ENCODE results near the gene SCN2B.
"Not testable (repeated sequence)": the region's sequence is repeated elsewhere in the genome, so short reads cannot be mapped to it uniquely, and the experiment has no call there.

The SCN2B gene

GRCh38 chr11:118206391-118207031, 30.1 kb upstream of the SCN2B start:
- DNase-seq: no peak

GRCh38 chr11:118205606-118206378, 29.4 kb upstream of the SCN2B start:
- DNase-seq: no peak

DNA sequence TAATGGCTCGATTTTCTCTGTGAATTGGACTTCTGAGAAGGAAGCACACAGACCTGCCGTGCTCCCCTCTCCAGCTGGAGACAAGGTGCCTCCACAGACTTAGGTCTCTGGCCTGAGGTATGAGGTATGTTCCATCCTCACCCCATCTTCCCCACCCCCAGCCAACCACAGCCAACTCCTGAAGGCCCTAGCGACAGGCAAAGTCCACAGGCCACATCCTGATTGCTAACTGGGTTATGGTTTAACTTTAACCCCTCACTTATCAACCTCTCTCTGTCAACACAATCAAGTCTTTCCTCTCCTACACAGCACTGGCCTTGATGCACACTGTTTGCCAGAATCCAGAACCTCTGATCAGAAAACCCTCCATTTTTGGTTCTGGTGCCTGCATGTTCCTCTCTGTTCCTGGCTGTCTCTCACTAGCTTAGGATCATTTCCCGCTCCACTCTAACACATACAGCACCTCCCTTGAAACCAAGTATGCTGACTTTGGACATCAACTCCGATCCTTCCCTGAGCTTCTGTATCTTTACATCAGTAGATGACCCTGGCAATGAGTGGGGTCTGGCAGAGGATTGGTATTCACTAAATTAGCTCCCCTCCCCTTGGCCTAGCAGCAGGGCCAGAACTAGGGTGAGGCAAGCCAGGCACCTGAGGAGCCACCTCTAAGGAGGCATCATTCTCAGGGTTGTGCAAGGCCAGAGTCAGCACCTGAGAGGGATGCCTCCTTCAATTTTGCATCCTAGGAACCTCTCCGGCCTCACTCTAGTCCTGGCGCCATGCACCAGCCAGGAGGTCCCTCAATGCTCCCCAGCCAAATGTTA, 26.4 kb upstream of the SCN2B start:
- DNase-seq: no peak

DNA sequence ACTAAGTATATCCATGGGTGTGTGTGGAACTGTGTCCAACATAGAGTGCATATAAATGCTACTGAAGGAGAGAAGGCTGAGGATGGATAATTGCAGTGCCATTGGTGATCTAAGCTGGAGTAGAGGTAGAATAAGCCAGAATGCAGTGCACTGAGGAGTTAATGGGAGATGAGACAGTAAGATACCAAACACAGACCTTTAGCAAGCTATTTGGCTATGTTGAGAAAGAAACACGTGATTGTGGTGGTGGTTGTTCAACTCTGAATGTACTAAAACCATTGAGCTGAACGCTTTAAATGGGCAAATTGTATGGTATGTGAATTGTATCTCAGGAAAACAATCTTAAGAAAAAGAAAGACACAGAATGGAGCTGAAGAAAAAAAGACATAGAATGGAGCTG, 25.5 kb upstream of the SCN2B start:
- no peak for DNase-seq

- DNase-seq: no peak
Observed at GRCh38 chr11:118200901-118201680, 24.7 kb upstream of the SCN2B start.

DNA sequence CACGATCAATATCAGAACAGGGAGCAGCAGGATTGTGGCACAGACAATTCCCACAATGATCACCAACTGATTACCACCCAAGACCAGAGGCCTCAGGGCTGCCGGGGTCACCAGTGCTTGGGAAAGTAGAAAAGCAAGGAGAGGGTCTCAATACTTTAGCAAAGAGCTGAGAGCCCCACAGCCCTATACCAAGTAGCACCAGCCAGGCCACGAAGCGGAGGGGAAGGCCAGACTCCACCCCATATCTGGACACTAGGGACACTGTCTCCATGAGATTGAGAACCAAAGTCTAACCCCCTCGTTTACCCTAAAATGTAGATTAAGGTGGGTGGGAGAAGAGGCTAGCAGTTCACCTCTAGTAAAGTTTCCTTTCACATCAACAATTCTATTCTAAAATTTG, 24.1 kb upstream of the SCN2B start:
- no peak for DNase-seq

- DNase-seq: no peak
Observed at GRCh38 chr11:118199135-118199534, 22.7 kb upstream of the SCN2B start.

DNA sequence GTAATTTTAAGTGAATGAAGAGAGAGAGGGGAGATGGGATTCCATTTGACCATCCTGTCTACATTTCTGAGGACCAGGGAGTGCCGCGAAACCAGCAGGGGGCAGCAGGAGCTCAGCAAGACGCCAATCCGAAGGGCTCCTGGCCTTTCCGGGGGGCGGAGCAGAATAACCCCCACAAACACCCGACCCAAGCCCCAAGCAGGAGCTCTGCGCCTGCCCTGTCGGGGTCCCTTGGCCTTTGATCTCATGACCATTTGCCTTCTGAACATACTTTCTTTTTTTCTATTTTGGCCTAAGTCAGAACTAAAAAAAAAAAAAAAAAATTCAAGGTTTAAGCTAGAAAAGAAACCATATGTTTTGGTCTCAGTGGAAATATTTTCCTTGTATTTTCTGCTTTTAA, 21.9 kb upstream of the SCN2B start:
- peak; percentile 79 for DNase-seq

DNA sequence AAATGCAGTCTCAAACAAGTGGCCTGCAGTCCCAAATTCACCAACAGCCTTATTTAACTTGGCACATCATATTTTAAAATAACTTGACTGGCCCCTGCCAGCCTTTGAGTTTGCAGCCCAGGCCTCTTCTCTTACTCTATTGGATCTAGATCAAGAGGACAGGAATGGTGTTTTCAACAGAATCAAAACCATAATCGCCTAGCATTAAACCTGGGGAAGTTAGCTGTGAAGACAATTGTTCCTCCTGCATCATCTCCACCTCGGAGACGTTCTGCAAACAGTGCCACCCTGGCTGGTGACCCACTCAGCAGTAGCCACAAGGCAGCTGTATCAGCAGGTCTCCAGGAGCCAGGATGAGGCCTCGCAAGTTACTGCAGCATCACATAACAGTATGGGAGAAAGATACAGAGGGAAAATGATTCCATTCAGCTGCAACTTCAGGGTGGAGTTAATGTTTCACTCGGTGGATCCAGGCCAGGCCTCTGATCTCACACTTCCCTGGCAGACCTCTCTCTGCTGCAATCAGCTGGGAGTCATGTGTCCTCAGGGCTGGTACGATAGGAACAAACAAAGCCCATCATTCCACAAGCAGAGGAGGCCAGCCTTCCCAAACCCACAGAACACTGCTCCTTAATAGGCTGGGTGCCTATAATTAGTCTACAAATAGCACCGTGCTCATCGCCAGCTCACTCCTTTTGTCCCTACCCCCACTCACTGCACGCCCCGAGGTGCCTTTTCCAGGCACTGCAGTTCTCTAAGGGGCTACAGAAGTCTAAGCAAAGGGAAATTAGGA, 18.6 kb upstream of the SCN2B start:
- DNase-seq: peak; percentile 69

- no peak for DNase-seq
Observed at GRCh38 chr11:118193910-118194566, 17.6 kb upstream of the SCN2B start.

DNA sequence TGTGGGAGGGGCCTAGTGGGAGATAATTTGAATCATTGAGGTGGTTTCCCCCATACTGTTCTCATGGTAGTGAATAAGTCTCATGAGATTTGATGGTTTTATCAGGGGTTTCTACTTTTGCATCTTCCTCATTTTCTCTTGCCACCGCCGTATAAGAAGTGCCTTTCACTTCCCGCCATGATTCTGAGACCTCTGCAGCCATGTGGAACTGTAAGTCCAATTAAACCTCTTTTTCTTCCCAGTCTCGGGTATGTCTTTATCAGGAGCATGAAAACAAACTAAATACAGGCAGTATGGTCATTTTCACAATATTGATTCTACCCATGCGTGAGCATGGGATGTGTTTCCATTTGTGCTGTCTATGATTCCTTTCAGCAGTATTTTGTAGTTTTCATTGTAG, 16.4 kb upstream of the SCN2B start:
- not testable (repeated sequence) for DNase-seq

DNA sequence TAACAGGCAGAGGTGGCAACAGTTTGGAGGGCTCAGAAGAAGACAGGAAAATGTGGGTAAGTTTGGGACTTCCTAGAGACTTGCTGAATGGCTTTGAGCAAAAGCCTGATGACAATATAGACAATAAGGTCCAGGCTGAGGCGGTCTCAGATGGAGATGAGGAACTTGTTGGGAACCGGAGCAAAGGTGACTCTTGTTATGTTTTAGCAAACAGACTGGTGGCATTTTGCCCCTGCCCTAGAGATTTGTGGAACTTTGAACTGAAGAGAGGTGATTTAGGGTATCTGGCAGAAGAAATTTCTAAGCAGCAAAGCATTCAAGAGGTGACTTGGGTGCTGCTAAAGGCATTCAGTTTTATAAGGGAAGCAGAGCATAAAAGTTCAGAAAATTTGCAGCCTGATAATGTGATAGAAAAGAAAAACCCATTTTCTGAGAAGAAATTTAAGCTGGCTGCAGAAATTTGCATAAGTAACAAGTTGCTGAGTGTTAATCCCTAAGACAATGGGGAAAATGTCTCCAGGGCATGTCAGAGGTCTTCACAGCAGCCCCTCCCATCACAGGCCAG, 14.6 kb upstream of the SCN2B start:
- not testable (repeated sequence) for DNase-seq

GRCh38 chr11:118186346-118187107, 10.1 kb upstream of the SCN2B start:
- no peak for DNase-seq

GRCh38 chr11:118184784-118185579, 8.5 kb upstream of the SCN2B start:
- no peak for DNase-seq

DNA sequence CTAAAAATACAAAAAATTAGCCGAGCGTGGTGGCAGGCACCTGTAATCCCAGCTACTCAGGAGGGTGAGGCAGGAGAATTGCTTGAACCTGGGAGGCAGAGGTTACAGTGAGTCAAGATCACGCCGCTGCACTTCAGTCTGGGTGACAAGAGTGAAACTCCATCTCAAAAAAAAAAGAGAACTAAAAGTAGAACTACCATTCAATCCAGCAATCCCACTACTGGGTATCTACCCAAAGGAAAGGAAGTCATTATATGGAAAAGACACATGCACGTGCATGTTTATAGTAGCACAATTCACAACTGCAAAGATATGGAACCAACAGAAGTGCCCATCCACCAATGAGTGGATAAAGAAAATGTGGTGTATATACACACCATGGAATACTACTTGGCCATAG, 7.3 kb upstream of the SCN2B start:
- not testable (repeated sequence) for DNase-seq

GRCh38 chr11:118180300-118180703, 3.9 kb upstream of the SCN2B start:
- DNase-seq: peak; percentile 92

- no peak for DNase-seq
Observed at GRCh38 chr11:118176778-118177134, 317 bp upstream of the SCN2B start.

GRCh38 chr11:118175031-118175992, 1.1 kb downstream of the SCN2B start:
- no peak for DNase-seq

All from right hindlimb (tissue), 1 donor.